DOHH2 (cell line): ENCODE measurements around the gene ERBB2.

Experiments used
- CTCF ChIP-seq: fragments of 200-600 bp; sonication (generic); IDR thresholded peaks from one replicate; pipeline ENCODE4 v1.5.1; 2014; ENCODE audit warnings: antibody characterized with exemption, mild to moderate bottlenecking, low read depth, low read length; ENCODE audit not compliant: poor library complexity, severe bottlenecking
- EZH2phosphoT487 ChIP-seq: fragments of 200-600 bp; sonication (generic); IDR thresholded peaks from 2 replicates; pipeline ENCODE4 v1.6.1; 2017; ENCODE audit warnings: borderline replicate concordance, mild to moderate bottlenecking, antibody characterized with exemption, low read length, moderate library complexity, mixed read lengths

DNA sequence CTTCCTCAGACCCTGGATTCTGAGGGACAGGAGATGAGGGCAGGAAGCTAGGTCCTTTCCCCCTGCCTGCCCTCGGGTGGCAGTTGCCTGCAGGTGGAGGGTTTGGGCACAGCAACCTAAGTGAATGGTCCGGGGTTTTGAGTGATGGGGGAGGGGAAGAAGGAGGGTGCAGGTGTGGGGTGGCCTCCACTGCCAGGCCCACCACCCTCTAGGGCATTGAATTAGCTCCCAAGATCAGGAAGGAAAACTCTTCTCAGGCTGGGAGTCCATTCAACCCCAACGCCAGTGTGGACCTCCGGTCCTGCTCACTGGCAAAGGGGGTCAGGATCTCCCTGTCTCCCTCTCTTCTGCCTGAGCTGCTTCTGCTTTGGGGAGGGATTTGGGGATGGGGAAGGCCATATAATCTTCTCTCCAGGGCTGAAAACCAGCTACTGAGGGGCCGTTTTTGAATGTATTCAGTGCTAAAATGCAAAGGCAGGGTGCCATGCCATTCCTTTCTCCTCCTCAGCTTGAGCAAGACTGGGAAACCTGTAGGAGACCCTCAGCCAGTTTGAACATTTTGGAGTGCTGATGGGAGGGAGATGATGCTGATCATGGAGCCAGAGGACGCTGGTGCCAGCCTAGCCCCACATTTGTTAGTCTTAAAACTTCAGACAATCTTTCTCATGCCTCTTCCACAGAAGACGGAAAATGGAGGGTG is 56.7 kb downstream of the ERBB2 start:
- TF ChIP-seq CTCF (no peak), EZH2phosphoT487 (no peak)
